Stimulated activated CD4-positive, alpha-beta T cell treated with anti-CD3 and anti-CD28 coated beads, Interleukin-2, amount 100 ng/mL, for 4 hours (primary cell): Measurements from ENCODE around the gene NCF4.

Experiments
- DNase-seq: peaks from one replicate; pipeline ENCODE4 v3.0.0-alpha.2; 2020; ENCODE audit warnings: low read depth

The NCF4 gene

DNA sequence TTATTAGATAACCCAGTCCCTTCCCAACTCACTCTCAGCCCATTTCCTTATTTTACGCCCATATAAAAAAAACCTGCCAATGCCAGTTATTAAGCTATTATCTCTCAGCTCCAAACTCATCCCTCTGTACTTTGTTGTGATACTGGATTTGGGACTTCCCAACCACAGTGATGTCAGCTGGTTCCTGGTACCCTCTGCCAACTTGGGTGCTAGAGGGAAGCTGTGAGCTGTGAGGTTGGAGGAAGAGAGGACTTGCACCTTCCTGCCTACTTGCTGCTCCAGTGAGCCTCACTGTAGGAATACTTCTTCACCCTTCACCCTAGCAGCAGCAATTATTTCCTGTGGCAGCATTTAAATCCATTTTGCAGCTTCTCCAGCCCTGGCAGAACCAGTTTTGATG lies 33.5 kb downstream of the NCF4 start:
- DNase-seq = no peak

DNA sequence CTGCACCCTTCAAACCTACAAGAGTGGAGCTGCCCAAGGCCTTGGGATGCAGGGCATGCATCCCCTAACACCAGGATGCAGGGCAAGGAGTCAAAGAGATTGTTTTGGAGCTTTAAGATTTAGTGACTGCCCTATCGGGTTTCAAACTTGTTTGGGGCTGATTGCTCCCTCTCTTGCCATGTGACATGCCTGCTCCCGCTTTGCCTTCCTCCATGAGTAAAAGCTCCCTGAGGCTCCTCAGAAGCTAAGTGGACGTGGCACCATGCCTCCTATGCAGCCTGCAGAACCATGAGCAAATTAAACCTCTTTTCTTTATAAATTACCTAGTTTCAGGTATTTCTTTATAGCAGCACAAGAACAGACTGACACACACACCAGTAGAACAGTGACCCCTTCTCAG lies 36.8 kb downstream of the NCF4 start:
- DNase-seq = no peak

DNA sequence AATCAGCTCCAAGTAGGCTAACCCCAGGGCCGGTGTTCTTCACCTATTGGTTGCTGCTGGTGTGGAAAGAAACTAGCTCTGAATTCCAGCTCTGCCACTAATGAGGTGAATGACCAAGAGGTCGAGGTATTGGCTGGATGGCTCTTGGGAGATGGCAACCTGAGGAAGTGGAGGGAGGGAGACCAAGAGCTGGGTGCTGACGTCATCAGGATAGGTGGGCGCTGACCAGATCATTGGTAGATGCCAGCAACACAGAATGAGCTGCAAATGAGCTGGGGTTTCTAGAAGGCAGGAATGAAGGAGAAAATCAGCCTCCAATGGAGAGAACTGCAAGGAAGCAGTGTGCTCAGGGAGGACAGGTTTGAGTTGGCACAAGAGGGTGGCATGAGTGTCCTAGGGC lies 37.9 kb downstream of the NCF4 start:
- DNase-seq = no peak

DNA sequence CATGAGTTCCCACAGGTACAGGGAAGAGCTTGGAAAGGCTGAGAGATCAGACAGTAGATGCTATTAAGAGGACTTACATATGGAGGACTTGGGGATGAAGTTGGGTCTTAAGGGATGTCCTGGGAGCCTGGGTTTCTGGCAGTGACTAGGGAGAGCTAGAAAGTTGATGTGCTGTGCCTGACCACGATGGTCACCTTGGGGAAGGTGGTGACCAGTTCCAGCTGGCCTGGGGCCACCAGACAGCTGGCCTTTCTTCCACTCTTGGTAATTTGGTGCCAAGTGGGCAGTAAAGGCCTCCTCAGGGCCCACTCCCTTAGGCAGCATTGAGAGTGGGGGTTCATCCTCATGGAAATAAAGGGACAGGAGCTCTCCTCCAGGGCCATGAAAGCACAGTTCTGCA lies 38.7 kb downstream of the NCF4 start:
- DNase-seq = no peak

DNA sequence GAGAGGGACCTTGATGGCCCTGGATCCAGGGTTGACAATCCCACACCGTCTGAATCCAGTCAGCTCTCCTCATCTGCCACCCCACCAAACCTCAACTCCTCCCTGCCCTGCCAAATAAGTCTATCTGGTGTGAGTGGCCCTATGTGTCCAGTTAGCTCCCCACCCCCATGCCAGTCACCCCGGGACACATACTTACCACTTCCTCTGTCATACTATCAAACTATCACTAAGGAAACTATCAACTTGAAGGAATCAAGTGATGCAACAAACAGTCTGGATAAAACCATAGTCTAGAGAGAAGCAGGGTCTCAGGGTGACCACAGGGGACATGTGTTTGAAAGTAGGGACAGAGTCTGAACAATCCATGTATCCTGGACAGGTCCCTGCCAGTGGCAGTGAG lies 39.4 kb downstream of the NCF4 start:
- DNase-seq = no peak

DNA sequence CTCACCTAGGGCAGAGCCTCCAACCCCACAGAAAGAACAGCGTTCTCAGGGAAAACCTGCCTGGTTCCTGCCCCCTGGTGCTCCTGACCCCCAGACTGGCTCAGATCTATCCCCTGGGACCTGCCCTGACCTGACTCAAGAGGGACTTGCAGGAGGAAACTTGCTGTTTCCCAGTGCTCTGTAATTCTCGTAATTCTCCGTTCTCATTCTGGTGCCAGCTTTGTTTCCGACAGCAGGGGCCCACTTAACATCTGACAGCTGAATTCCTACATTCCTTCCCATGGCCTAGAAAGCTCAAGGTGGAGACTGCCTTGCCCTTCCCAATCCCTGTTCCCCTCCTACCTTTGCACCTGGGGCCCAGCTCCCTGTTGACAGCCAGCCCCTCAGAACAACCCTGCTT lies 40.1 kb downstream of the NCF4 start:
- DNase-seq = no peak

DNA sequence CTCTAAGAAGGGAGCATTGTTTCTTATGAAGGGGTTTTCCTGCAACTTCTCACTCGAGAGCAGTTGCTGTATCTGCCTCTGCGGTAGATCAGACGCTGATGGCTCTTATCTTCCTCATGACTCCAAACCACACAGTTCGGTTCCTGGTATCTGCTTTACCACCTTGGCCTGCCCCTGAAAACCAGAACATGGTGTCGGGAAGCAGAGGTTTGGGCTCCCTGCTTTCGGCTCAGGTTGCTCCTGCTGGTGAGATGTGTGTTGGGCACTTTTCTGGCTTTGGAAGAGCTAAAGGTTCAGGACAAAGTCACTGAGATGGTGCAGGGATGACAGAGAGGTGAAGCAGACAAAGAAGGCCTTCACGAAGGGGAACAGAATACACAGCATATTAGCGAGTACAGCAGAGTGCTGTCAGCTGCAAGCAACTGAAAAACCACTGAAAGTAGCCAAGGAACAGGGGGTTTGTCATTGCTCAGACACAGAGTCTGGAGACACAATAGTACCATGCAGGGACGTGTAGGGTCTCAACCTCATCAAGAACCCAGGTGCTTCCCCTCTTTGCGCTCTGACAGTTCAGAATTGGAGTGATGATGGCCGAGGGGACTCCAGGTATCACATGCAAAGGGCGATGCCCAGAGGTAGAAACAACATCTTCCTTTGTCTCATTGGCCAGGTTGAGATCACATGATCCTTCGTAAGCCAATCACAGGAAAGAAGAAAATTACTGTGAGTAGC lies 40.8 kb downstream of the NCF4 start:
- DNase-seq = no peak

DNA sequence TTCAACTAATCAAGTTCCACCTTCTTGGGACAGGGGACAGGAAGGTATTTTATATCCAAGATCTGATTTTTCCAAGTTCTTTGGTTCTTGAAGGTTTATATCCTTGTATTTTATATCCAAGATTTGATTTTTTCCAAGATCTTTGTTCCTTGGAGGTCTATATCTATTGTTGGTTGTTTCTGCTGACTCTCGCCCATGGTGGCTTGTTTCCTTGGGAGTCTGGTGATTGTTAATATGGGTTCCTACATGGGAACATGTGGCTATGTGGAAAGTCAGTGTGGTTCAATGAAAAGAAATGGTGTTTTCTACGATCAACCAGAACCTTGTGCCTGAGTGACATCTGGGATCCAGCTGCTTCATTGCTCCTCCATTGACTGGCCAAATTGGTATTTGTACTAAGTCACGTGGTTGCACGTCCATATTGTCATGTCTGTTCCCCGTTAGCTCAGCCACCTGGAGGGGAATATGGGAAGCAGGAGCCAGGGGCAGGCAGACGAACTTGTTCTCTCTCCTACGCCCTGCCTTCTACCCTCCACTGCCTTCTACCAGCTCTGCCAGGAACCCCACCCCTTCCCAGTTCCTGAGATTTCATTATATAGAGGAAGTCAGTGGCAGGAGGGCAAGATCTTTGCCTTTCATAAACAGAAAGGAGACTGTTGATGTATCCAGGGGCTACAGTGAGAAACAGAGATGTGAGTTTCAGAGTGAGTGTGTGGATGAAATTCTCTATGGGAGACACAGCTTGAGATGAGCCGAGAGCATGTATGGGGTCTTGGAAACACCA lies 41.5 kb downstream of the NCF4 start:
- DNase-seq = no peak

DNA sequence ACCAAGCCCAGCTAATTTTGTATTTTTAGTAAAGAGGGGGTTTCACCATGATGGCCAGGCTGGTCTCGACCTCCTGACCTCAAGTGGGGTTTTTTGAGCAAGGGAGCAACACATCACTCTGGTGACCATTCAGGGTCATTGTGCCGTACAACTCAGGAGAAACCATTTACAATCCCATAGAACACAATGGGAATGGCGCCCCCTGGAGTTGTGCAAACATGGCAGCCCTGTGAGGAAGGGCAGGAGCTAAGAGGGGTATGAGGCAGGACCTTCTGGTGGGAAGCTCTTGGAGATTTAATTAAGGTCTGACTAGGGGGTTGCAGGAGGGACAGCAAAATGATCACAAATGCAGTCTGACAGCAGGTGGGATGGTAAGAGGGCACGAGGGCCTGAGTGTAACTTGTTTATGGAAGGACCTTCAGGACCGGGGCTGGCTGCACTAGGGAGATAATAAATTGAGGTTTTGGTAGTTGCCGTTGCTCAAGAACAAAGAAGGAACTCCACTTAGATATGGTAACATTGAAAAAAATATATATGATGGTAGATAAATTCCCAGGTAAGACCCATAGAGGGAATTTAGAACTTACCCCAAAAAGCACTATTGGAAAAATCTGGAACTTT lies 43.6 kb downstream of the NCF4 start:
- DNase-seq = no peak

DNA sequence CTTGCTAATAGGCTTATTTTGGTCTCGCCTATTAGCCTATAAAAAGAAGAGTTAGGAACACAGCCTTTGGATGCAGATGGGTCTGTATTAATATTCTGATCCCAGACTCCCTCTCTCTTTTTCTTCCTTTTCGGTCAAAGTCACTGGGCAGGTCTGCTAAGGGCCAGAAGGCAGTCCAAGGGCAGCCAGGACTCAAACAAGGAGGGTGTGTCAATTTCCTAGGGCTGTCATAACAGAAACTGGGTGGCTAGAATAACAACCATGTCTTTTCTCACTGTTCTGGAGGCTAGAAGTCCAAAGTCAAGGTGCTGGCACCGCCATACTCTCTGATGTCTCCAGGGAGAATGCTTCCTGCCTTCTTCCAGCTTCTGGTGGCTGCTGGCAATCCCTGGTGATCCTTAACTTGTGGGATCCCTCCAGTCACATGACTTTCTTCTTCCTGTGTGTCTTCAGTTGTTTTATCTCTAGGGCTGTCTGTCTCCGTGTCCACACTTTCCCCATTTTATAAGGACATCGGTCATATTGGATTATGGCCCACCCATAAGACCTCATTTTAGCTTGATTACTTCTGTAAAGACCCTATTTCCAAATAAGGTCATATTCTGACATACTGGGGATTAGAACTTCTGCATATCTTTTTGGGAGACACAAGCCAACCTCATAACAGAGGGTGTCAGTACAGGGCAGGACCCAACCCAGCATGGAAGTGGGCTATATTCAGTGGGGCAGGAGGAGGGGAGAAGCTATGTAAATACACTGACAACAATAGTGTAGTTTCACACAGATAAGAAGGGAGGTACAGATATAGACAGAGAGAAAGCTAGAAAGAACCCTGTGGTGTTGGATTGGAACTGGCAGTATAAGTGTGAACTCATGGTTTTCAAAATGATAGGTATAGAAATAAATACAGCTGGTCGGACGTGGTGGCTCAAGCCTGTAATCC lies 46.7 kb downstream of the NCF4 start:
- no peak for DNase-seq

DNA sequence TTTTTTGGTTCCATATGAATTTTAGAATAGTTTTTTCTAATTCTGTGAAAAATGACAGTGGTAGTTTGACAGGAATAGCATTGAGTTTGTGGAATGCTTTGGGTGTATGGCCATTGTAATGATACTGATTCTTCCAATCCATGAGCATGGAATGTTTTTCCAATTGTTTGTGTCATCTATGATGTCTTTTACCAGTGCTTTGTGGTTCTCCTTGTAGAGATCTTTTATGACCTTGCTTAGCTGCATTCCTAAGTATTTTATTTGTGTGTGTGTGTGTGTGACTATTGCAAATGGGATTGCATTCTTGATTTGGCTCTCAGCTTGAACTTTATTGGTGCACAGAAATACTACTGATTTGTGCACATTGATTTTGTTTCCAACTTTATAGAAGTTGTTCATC lies 49.7 kb downstream of the NCF4 start:
- no peak for DNase-seq

DNA sequence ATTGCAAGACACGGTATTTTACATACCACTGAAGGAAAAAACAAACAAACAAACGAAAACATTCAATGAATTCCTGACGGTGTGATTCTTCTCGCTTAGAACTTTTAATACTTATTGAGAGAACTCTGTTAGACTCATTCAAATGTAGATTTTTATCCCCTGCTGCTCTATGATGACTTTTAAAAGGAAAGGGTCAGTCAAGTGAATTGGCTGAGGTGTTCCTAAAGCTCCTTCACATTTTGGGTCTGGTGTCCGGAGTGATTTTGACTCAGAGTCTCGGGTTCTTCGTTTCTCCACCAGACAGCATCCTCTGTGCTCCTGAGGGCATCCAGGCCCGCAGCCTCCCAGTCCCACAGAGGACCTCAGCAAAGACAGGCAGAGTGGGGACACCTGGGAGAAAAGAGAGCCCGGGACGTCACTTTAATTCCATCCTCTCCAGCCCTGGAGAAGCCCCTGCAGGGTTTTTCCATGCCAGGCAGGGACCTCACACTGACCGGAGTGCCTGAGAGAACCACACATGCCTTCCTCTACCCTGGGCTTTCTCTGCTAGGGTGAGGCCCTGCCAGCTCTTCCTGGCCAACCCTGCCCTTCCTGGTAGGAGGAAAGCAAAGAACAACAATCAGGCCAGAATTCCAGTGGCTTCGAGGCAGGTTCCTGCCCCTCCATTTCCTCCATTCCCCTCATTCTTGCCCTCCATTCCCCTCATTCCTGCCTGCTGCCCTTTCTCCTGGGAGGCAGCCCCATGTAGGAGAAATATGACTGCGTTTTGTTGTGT lies 51.3 kb downstream of the NCF4 start:
- no peak for DNase-seq

DNA sequence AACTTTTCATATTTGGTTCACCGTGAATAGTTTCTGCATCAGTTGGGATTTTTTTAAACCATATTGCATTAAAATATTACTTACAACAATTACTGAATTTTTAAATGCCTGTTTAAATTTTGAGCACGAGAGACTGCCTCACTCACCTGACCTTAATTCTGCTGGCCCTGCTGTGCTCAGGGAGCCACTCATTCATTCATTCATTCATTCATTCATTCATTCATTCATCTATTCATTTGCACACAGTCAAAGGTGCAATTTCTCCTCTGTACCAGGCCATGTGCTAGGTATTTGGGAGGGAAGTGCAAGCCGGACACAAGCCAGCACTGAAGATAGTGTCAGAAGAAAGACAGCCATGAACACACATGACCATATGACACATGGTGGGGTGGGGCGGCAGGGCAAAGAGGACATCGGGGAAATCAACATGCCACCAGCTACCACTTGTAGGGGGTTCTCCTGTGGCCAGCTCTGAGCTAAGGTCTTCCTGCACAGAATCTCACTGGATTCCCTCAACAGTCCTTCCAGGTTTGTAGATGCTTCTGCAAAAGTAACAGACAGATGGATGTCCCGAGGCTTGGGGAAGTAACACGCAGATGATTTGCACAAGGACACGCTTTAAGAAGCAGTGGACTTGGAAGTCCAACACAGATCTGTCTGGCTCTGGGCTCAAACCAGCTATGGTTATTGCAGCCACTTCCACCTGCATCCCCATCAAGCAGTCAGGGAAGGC lies 52.1 kb downstream of the NCF4 start:
- no peak for DNase-seq

DNA sequence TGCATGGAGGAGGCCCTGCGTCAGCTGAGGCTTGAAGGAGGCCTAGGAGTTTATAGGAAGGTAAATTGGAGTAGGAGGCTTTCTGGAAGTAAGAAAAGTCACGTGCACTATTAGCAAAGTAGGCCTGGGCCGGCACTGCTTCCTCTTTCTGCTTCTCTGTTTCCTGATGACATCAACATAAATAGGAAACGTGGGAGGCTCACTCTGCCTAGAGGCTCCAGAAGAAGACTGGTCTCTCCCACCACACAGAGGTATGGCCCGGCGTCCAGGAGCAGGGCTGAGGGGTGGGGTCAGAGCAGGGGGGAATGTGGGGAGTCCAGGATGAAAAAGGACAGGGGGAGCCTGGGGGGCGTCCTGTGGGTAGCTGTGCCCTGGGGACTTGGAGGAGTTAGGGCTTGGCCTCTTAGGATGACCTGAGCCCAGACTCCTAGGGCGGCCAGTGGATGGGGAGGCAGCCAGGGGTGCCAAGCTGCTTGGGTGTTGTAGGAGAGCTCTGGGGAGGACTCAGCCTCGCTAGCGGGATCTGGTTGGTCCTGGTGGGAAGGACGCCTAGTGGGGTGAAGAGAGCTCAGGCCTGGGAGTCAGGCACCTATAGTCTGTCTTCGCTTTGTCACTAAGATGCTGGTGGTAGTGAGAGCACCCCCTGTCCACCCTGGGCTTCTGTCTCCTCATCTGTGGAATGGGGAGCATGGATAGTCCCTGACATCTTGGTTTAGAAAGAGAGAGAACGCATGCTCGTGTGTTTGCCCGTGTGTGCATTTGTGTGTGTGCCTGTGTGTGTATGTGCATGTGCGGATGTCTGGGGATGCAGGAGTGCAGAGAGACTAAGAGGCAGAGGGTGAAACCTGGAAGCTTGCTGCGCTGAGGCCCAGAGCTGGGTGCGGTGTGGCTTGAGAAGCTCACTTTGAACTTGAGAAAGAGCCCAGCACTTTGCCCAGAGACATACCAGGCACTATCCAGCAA lies 52.9 kb downstream of the NCF4 start, which contains the start of gene CSF2RB:
CSF2RB (plus strand) TSS at position 202 of the 963 bp plus-strand sequence. CDS start 8,580 bp downstream, outside the sequence.
- no peak for DNase-seq

DNA sequence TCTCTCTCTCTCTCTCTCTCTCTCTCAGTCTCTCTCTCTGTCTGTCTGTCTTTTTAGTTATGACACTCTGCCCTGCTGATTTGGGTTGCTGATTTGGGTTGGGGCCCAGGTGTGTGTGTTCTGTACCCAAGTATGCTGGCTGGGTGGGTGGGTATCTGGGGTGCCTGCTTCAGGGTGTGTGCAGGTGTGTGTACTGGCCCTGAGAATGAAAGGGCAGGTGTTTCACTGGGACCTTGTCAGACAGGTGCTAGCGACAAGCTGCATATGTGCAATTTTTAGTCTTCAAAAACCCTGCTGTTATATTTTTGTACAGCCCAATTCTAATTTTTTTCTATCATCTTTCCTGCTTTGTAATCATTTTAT lies 53.6 kb downstream of the NCF4 start:
- no peak for DNase-seq

DNA sequence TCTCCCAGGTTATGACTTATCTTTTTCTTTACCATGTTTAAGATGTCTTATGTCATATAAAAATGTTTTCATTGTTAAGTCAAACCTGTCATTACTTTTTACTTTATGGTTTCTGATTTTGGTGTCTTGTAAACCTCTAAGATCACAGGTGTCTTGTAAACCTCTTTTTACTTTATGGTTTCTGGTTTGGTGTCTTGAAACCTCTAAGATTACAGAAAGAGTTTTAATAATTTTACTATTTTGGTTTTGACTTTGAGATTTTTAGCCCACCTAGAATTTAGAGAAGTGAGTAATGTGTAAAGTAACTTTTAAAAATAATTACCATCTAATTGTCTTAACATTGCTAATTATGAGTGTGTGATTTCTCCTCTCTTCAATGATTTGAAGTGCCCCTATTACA lies 55.2 kb downstream of the NCF4 start:
- DNase-seq = no peak

DNA sequence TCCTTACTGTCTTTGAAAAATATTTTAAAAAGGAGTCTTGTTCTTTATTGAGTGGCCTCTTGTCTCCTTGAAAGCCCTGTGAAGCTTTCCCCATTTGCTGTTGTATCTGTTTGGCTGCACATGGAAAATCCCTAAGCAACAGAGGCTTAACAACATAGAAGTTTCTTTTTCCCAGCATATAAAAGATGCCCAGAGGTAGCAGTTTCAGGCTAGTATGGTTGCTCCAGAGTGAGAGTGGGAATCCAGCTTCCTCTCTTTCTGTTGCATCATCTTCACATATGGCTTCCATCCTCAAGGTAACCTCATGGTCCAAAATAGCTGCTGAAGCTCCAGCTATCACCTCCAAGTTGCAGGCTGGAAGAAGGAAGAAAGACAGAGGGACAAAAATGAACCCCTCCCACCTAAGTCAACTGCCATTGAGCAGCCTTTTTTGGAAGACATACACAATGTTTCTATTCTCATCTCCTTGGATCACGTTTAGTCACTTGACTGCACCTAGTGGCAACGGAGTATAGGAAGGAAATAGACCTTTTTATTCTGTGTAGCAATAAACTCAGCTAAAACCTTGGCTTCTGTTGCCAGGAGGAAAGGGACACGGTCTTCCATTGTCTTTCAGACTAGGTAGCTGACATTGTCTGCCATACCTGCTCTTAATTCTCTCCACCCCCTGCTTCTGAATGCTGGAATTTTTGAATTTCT lies 57.9 kb downstream of the NCF4 start:
- DNase-seq = no peak

DNA sequence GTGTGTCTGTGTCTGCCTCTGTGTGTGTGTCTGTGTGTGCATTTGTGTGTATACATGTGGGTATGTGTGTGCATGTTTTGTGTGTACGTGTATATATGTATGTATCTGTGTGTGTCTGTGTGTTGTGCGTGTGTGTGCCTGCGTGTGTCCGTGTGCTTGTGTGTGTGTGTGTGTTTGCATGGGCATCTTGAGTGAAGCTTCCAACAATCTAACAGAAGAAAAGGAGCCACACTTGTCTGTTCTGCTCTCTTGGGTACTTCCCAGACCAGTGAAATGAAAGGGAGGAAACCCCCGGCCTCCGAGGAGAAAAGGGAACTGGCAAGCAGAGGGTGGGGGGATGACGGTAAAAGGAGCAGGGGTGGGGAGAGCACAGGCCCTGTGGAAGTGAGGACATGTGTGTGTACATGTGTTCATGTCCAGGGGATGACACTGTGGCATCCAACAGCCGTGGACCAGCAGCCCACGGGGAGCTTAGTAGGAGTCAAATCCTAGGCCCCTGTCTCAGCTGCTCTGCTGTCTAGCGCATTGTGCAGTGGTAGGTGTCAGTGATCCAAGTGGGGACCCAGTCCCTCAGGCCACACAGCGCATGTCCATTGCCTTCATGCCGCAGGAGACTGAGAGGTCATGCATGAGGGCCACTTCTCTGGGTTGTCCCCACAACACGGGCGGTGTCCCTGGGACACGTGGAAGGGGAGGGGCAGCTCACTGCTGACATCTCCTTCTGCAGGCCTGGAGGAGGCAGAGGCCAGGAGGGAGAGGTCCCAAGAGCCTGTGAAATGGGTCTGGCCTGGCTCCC lies 60.7 kb downstream of the NCF4 start:
- DNase-seq = no peak
